Left lung (tissue), 10 donors: ENCODE measurements around the gene FOXC2. TPM values are rescaled to one million over a fixed set of nuclear protein-coding genes. Genes with fewer than 3 reads are reported as not detected.

ENCODE experiments used
- ATAC-seq: fragments of 200-7000 bp; cut with Tn5 transposase; one replicate; pipeline ENCODE4 v1.9.1; 2020; ENCODE audit warnings: moderate library complexity
- DNase-seq, 4 donors: peaks; one replicate each; pipeline ENCODE4 v3.0.0-alpha.2; 2013 to 2020
- H3K27ac ChIP-seq, 2 donors: fragments of 200-600 bp; sonication (generic) in 1 of 2; one replicate each; pipeline versions ENCODE4 v1.5.0 to v1.8.0; 2020 to 2021
- H3K27me3 ChIP-seq, 2 donors: fragments of 200-600 bp; sonication (generic) in 1 of 2; one replicate each; pipeline versions ENCODE4 v1.5.0 to v1.8.0; 2020 to 2021
- H3K36me3 ChIP-seq, 2 donors: fragments of 200-600 bp; sonication (generic) in 1 of 2; one replicate each; pipeline versions ENCODE4 v1.5.0 to v1.8.0; 2020 to 2021
- H3K4me1 ChIP-seq, 2 donors: fragments of 200-600 bp; one replicate each; pipeline ENCODE4 v1.8.0; 2021
- H3K4me3 ChIP-seq, 2 donors: fragments of 200-600 bp; sonication (generic) in 1 of 2; one replicate each; pipeline versions ENCODE4 v1.5.0 to v1.8.0; 2020 to 2021; ENCODE audit warnings: mild to moderate bottlenecking in 1 of 2
- H3K9me3 ChIP-seq, 2 donors: fragments of 200-600 bp; sonication (generic) in 1 of 2; one replicate each; pipeline versions ENCODE4 v1.5.0 to v1.8.0; 2020 to 2021
- intact Hi-C, 2 donors: fragments of 100-400 bp; cut with DNase I; formaldehyde crosslinking; loops; one replicate each; pipeline versions ENCODE4 v1.11.2 to v1.14.2; 2022
- polyA plus RNA-seq, 6 donors: library from polyadenylated mRNA; unstranded; fragments of 120-200 nt; gene quantifications; one replicate each; pipeline ENCODE4 v1.2.1, GENCODE V29; 2013; ENCODE audit not compliant: insufficient read length in 6 of 6
- total RNA-seq, 2 donors: library from RNA; stranded (reverse); fragmentation: NEBNext Ultra II Directional; extraction: Animal tissue kit (Norgen Biotek cat#: 25700); gene quantifications; one replicate each; pipeline ENCODE4 v1.2.1, GENCODE V29; 2021
- TF ChIP-seq, protein P1 (sequence below), 2 donors: fragments of 200-600 bp; sonication (generic) in 1 of 2; IDR thresholded peaks; one replicate each; pipeline versions ENCODE4 v1.5.0 to v1.8.0; 2021; ENCODE audit warnings: antibody characterized with exemption in 2 of 2
- donor health status: DM: no; HTN: yes; CAD: no.
- donor health status: DM: no; HTN: no; CAD: no.

Gene FOXC2
- total and polyA plus RNA-seq, 8 donors, result 0.41 to 2.0 (median 0.93) TPM

DNA sequence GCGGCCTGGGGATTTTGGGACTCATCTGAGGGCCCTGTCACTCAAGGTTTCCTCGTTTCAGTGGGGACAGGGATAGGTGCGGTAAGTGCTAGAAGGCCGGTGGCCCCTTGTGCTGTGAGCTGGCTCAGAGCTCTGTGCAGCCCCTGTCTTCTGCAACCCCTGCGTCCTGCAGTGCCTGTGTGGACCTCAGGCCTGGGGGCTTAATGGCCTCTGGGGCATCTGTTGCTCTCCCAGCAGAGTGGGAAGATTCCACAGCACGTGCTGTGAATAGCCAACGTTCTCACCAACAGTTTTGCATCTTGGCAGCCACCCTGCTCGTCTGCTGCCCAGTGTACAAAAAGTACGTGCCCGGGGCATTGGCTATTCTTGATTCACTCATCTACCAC lies 4.9 kb downstream of the FOXC2 start:
- Histone ChIP-seq H3K4me1 (peaks cover 4 to 19% of the 10 kb centered on the region in 2 donors), H3K27me3 (peaks cover 52 to 100% of the 10 kb centered on the region in 2 donors), H3K36me3 (no peaks in the 10 kb centered on the region), H3K4me3 (no peak overlapping the region), H3K27ac (no peak overlapping the region), H3K9me3 (no peaks in the 10 kb centered on the region)
- intact Hi-C loops, result no loop called here
- no peak for ATAC-seq
- TF ChIP-seq, protein P1, sequence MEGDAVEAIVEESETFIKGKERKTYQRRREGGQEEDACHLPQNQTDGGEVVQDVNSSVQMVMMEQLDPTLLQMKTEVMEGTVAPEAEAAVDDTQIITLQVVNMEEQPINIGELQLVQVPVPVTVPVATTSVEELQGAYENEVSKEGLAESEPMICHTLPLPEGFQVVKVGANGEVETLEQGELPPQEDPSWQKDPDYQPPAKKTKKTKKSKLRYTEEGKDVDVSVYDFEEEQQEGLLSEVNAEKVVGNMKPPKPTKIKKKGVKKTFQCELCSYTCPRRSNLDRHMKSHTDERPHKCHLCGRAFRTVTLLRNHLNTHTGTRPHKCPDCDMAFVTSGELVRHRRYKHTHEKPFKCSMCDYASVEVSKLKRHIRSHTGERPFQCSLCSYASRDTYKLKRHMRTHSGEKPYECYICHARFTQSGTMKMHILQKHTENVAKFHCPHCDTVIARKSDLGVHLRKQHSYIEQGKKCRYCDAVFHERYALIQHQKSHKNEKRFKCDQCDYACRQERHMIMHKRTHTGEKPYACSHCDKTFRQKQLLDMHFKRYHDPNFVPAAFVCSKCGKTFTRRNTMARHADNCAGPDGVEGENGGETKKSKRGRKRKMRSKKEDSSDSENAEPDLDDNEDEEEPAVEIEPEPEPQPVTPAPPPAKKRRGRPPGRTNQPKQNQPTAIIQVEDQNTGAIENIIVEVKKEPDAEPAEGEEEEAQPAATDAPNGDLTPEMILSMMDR (IDR thresholded peaks at IDR 0.05), result no peak
- DNase-seq, result peak in 1 of 4 donors; percentile 21

DNA sequence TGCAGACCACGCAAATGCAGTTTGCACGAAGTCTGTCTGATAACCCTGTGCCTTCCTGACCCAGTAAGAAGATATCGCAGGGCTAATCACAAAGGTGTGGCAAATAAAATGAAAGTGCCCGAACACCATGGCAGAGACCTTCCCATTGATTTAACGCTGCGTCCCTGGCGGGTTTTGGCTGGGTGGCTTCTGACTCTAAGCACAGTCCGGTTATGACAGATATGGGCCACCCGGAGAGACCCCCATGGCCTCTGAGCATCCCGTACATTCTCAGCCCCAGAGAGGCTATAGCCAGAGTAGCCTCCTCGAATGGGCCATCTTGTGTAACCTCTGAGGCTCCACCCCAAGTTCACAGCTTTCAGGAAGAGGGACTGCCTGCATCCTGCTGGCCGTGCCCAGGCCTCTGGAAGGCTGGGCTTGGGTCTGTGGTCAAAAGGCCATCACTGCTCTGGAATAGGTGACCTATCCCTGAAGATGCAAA lies 5.5 kb downstream of the FOXC2 start:
- Histone ChIP-seq H3K27me3 (peaks cover 51 to 100% of the 10 kb centered on the region in 2 donors), H3K9me3 (no peaks in the 10 kb centered on the region)
- intact Hi-C loops, result no loop called here

DNA sequence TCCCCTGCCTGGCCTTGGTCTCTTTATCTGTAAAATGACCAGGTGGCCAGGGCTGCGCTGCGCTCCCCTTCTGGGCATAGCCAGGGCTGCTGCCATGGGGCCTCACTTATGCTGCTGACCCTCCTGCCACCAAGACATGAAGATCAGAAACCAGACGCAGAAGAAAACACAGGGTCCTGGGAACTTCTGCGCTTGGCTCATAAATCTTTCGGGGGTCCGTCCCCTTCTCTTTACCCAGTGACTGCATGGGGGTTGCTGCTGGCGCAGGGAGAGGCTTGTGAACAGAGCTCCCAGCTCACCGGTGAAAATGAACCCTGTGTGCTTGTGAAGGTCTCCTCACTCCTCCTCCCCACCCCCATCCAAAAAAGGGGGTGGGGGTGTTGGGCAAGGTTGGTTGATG lies 6.0 kb downstream of the FOXC2 start:
- TF ChIP-seq, protein P1 (IDR thresholded peaks at IDR 0.05), result no peak
- Histone ChIP-seq H3K9me3 (no peaks in the 10 kb centered on the region), H3K27ac (no peak overlapping the region), H3K36me3 (no peaks in the 10 kb centered on the region), H3K4me3 (no peak overlapping the region), H3K27me3 (peaks cover 50 to 100% of the 10 kb centered on the region in 2 donors), H3K4me1 (peaks cover 5 to 15% of the 10 kb centered on the region in 2 donors)
- intact Hi-C loops, result no loop called here
- DNase-seq (no peak), ATAC-seq (no peak)

More for the DNA sequence above, 5.5 kb downstream of the FOXC2 start:
- Histone ChIP-seq H3K4me1 (peaks cover 5 to 18% of the 10 kb centered on the region in 2 donors), H3K4me3 (no peak overlapping the region), H3K36me3 (no peaks in the 10 kb centered on the region), H3K27ac (no peak overlapping the region)
- ATAC-seq, result no peak
- TF ChIP-seq, protein P1 (IDR thresholded peaks at IDR 0.05), result no peak
- peak in 1 of 4 donors; percentile 38 for DNase-seq

DNA sequence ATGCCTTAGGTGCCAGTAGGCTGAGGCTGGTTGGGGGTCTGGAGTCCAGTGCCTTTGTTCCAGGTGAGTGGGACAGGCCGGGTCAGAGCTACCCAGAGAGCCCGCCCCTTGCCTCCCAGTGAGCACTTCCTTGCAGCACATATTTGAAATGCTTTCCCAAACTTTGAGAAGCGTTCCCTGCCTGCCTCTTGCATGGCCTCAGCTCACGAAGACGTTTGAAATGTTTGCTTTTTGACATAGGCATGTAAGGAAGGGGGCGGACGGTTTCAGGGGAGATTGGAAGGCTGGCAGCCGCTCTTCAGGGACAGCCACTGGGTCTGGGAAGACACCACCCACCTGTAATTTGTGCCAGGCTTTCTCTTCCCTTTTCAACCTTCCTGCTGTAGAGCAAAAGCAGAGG lies 6.6 kb downstream of the FOXC2 start:
- DNase-seq (peak in 1 of 4 donors; percentile 24), ATAC-seq (no peak)
- Histone ChIP-seq H3K27ac (no peak overlapping the region), H3K4me1 (peaks cover 5 to 15% of the 10 kb centered on the region in 2 donors), H3K9me3 (no peaks in the 10 kb centered on the region), H3K36me3 (no peaks in the 10 kb centered on the region), H3K4me3 (no peak overlapping the region), H3K27me3 (peaks cover 49 to 100% of the 10 kb centered on the region in 2 donors)
- intact Hi-C loops, result no loop called here
- TF ChIP-seq, protein P1 (IDR thresholded peaks at IDR 0.05), result no peak

DNA sequence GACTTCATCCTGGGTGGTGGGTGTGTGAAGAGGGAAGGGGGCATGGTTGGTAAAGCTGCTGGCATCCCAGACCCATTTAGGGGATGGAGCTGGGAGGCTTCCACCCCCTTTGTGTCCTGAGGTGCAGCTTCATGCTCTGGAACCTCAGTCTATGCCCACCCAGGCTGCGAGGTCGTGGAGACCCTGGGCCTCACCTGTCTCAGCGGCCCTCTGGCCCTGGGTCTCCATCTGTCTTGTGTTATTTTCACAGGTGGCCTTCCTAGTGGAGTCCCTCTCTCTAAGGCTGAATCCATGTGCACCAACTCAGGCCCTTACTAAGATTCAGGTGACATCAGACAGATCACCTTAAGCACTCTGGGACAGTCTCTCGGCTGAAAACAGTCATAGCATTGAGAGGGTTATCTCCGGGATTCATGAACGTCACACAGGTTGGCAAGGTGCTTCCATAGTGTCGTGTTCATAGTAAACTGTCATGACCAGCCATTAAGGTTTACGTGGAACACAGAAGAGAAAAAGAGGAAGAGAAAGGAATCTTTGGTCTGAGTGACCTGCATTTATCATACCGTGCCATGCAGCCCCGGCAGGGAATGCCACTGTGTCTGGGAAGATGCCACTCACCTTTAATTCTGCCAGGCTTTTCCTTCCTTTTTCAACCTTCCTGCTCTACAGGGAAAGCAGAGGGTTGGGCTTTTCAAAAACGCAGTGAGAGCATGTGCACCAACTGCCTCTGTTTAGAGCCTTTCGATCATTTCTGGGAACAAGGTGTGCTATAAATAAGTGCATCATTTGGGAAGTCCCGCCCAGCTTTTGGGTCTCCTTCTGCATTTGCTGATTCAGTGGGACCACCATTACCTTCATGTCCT lies 7.2 kb downstream of the FOXC2 start:
- H3K9me3 ChIP-seq, result no peaks in the 10 kb centered on the region
- no peaks in the 10 kb centered on the region for H3K36me3 ChIP-seq
- H3K4me1 ChIP-seq, result peaks cover 5 to 17% of the 10 kb centered on the region in 2 donors
- ATAC-seq (no peak), DNase-seq (peak in 1 of 4 donors; percentile 20)
- H3K27me3 ChIP-seq, result peaks cover 49 to 100% of the 10 kb centered on the region in 2 donors
- no peak overlapping the region for H3K27ac ChIP-seq
- intact Hi-C loops, result no loop called here
- no peak overlapping the region for H3K4me3 ChIP-seq
- TF ChIP-seq, protein P1 (IDR thresholded peaks at IDR 0.05), result no peak
